MG63 (cell line): ENCODE results near the gene UMOD. TPM values are rescaled to one million over a fixed set of nuclear protein-coding genes. Genes with fewer than 3 reads are reported as not detected.

Experiments used
- DNase-seq: peaks from one replicate; pipeline ENCODE4 v3.0.0-alpha.2; 2020
- H3K27me3 ChIP-seq: fragments of 250-450 bp; sonication (Bioruptor Pico); 2 replicates; pipeline ENCODE4 v1.5.1; 2020; ENCODE audit warnings: mild to moderate bottlenecking, moderate library complexity
- H3K36me3 ChIP-seq: fragments of 250-450 bp; sonication (Bioruptor Pico); 2 replicates; pipeline ENCODE4 v1.5.1; 2020; ENCODE audit warnings: mild to moderate bottlenecking, moderate library complexity
- H3K4me3 ChIP-seq: fragments of 250-450 bp; sonication (Bioruptor Pico); 2 replicates; pipeline ENCODE4 v1.5.1; 2020; ENCODE audit warnings: mild to moderate bottlenecking, moderate library complexity
- H3K9me3 ChIP-seq: fragments of 250-450 bp; sonication (Bioruptor Pico); 2 replicates; pipeline ENCODE4 v1.5.1; 2020; ENCODE audit warnings: mild to moderate bottlenecking, moderate library complexity
- total RNA-seq: library from RNA; depleted of rRNA; stranded (reverse); fragments of >200 nt; shearing (Covaris generic); gene quantifications from 2 replicates; pipeline ENCODE4 v1.2.3, GENCODE V29; 2014; ENCODE audit warnings: low replicate concordance

Gene UMOD
- total RNA-seq, 1 experiment from 2014 or later = not detected

- DNase-seq = no peak
These were observed 29.9 kb upstream of the UMOD start for GRCh38 chr16:20382202-20382948.

GRCh38 chr16:20380782-20381181 lies 28.3 kb upstream of the UMOD start:
- H3K36me3 ChIP-seq = no peaks in the 10 kb centered on the region

More at GRCh38 chr16:20382202-20382948, 29.9 kb upstream of the UMOD start:
- H3K4me3 ChIP-seq = no peak overlapping the region
- peaks cover 9% of the 10 kb centered on the region for H3K27me3 ChIP-seq
- H3K36me3 ChIP-seq = no peaks in the 10 kb centered on the region
- H3K9me3 ChIP-seq = no peaks in the 10 kb centered on the region

GRCh38 chr16:20377181-20377580 lies 24.7 kb upstream of the UMOD start:
- Histone ChIP-seq H3K36me3 (no peaks in the 10 kb centered on the region), H3K27me3 (peaks cover 11% of the 10 kb centered on the region), H3K4me3 (no peak overlapping the region), H3K9me3 (no peaks in the 10 kb centered on the region)
- no peak for DNase-seq

More at GRCh38 chr16:20380782-20381181, 28.3 kb upstream of the UMOD start:
- no peak overlapping the region for H3K4me3 ChIP-seq
- no peaks in the 10 kb centered on the region for H3K9me3 ChIP-seq
- no peak for DNase-seq
- peaks cover 11% of the 10 kb centered on the region for H3K27me3 ChIP-seq

- Histone ChIP-seq H3K36me3 (no peaks in the 10 kb centered on the region), H3K27me3 (peaks cover 2% of the 10 kb centered on the region; the same call in 1 of the 2 replicates), H3K4me3 (no peak overlapping the region), H3K9me3 (no peaks in the 10 kb centered on the region)
- DNase-seq = no peak
These were observed 20.2 kb upstream of the UMOD start for GRCh38 chr16:20372701-20373100.

GRCh38 chr16:20369452-20370054 lies 17.0 kb upstream of the UMOD start:
- Histone ChIP-seq H3K36me3 (no peaks in the 10 kb centered on the region), H3K27me3 (no peaks in the 10 kb centered on the region; the same call in 1 of the 2 replicates), H3K9me3 (no peaks in the 10 kb centered on the region), H3K4me3 (no peak overlapping the region)
- no peak for DNase-seq

GRCh38 chr16:20364051-20364450 lies 11.5 kb upstream of the UMOD start:
- no peak overlapping the region for H3K4me3 ChIP-seq
- no peaks in the 10 kb centered on the region for H3K36me3 ChIP-seq
- no peaks in the 10 kb centered on the region for H3K9me3 ChIP-seq
- DNase-seq = no peak
- peaks cover 18% of the 10 kb centered on the region for H3K27me3 ChIP-seq

- H3K36me3 ChIP-seq = no peaks in the 10 kb centered on the region
- no peak overlapping the region for H3K4me3 ChIP-seq
- no peaks in the 10 kb centered on the region for H3K9me3 ChIP-seq
- no peak for DNase-seq
- peaks cover 18% of the 10 kb centered on the region for H3K27me3 ChIP-seq
These were observed 10.7 kb upstream of the UMOD start for GRCh38 chr16:20363191-20363590.

GRCh38 chr16:20359997-20360396 lies 7.5 kb upstream of the UMOD start:
- Histone ChIP-seq H3K27me3 (peaks cover 23% of the 10 kb centered on the region), H3K9me3 (no peaks in the 10 kb centered on the region), H3K36me3 (no peaks in the 10 kb centered on the region), H3K4me3 (no peak overlapping the region)
- no peak for DNase-seq

GRCh38 chr16:20355114-20355782 lies 2.7 kb upstream of the UMOD start:
- Histone ChIP-seq H3K4me3 (no peak overlapping the region), H3K36me3 (no peaks in the 10 kb centered on the region), H3K9me3 (no peaks in the 10 kb centered on the region), H3K27me3 (peaks cover 16% of the 10 kb centered on the region)
- no peak for DNase-seq

GRCh38 chr16:20353379-20353778 lies 864 bp upstream of the UMOD start:
- H3K4me3 ChIP-seq = no peak overlapping the region
- H3K36me3 ChIP-seq = no peaks in the 10 kb centered on the region
- no peak for DNase-seq
- H3K9me3 ChIP-seq = no peaks in the 10 kb centered on the region
- H3K27me3 ChIP-seq = peaks cover 16% of the 10 kb centered on the region

- Histone ChIP-seq H3K9me3 (no peaks in the 10 kb centered on the region), H3K27me3 (peaks cover 7% of the 10 kb centered on the region), H3K36me3 (no peaks in the 10 kb centered on the region), H3K4me3 (no peak overlapping the region)
- DNase-seq = no peak
These were observed 2.9 kb downstream of the UMOD start for GRCh38 chr16:20349615-20350014.

GRCh38 chr16:20348365-20349185 lies 3.9 kb downstream of the UMOD start:
- no peak overlapping the region for H3K4me3 ChIP-seq
- DNase-seq = no peak
- no peaks in the 10 kb centered on the region for H3K36me3 ChIP-seq
- H3K9me3 ChIP-seq = no peaks in the 10 kb centered on the region
- peaks cover 7% of the 10 kb centered on the region for H3K27me3 ChIP-seq

GRCh38 chr16:20347666-20348364 lies 4.7 kb downstream of the UMOD start:
- Histone ChIP-seq H3K36me3 (no peaks in the 10 kb centered on the region), H3K4me3 (no peak overlapping the region), H3K27me3 (peaks cover 7% of the 10 kb centered on the region), H3K9me3 (no peaks in the 10 kb centered on the region)
- DNase-seq = no peak

GRCh38 chr16:20344611-20345010 lies 7.9 kb downstream of the UMOD start:
- Histone ChIP-seq H3K27me3 (peaks cover under 1% of the 10 kb centered on the region; the same call in 1 of the 2 replicates), H3K36me3 (no peaks in the 10 kb centered on the region), H3K9me3 (no peaks in the 10 kb centered on the region), H3K4me3 (no peak overlapping the region)
- DNase-seq = no peak

- H3K27me3 ChIP-seq = peaks cover 6% of the 10 kb centered on the region; the same call in 1 of the 2 replicates
- H3K9me3 ChIP-seq = no peaks in the 10 kb centered on the region
- H3K4me3 ChIP-seq = no peak overlapping the region
- no peaks in the 10 kb centered on the region for H3K36me3 ChIP-seq
- no peak for DNase-seq
These were observed 12.8 kb downstream of the UMOD start for GRCh38 chr16:20339744-20340143.

GRCh38 chr16:20336955-20337354 lies 15.6 kb downstream of the UMOD start:
- DNase-seq = no peak

More at GRCh38 chr16:20336955-20337354, 15.6 kb downstream of the UMOD start:
- Histone ChIP-seq H3K4me3 (no peak overlapping the region), H3K36me3 (no peaks in the 10 kb centered on the region), H3K9me3 (no peaks in the 10 kb centered on the region), H3K27me3 (peaks cover 6% of the 10 kb centered on the region; the same call in 1 of the 2 replicates)
